ENCODE results near the gene ZC3H10.
A peak's percentile ranks its signal among the peaks of the same experiment; 100 is the strongest.

DNA sequence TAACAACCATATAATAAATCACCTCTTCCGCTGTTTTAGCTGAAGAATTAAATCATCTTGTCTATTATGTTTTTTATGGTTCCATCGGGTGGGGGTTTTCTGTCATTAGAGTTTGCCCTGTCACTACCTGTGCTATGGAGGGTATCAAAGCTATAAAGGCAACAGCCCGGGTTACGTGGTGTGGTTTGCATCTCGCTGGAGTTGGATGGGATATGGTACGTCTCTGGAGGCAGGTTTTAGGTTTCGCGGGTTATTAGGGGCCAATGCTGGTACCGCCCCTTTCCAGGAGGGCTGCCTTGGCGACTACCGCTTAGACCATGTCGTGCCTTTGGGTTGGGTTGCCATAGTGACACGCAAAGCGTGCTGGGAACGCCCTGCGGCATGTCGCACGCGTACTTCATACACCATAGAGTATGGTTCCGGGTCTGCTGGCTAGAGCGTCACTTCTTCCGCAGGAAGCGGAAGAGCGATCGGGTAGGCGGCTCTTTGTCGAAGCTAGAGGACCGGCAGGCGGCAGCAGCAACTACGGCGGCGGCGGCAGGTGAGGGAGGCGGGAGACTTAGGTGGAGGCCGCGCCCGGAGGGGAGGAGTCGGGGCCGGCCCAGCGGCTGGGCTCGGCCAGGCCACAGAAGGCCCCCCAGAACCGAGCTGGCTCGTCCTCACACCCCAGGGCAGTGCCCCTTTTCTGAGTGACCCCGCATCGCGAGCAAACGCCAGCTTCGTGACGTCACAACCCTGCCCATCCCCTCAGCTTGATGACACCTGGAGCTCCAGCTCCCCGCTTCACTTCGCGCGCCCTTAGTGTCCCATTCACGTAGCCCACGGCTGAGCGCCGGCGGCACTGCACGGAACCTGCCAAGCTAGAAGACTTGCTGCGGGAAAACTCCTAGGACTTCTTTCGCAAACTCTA is at the start of gene ZC3H10:
- TF ChIP-seq, protein P1, sequence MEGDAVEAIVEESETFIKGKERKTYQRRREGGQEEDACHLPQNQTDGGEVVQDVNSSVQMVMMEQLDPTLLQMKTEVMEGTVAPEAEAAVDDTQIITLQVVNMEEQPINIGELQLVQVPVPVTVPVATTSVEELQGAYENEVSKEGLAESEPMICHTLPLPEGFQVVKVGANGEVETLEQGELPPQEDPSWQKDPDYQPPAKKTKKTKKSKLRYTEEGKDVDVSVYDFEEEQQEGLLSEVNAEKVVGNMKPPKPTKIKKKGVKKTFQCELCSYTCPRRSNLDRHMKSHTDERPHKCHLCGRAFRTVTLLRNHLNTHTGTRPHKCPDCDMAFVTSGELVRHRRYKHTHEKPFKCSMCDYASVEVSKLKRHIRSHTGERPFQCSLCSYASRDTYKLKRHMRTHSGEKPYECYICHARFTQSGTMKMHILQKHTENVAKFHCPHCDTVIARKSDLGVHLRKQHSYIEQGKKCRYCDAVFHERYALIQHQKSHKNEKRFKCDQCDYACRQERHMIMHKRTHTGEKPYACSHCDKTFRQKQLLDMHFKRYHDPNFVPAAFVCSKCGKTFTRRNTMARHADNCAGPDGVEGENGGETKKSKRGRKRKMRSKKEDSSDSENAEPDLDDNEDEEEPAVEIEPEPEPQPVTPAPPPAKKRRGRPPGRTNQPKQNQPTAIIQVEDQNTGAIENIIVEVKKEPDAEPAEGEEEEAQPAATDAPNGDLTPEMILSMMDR (IDR thresholded peaks at IDR 0.05), result no peak
- TF ChIP-seq ZBTB21 (CRISPR knock-in tag; IDR thresholded peaks at IDR 0.05; ENCODE audit: borderline replicate concordance), result peak; percentile 86
- TF ChIP-seq, protein P2, sequence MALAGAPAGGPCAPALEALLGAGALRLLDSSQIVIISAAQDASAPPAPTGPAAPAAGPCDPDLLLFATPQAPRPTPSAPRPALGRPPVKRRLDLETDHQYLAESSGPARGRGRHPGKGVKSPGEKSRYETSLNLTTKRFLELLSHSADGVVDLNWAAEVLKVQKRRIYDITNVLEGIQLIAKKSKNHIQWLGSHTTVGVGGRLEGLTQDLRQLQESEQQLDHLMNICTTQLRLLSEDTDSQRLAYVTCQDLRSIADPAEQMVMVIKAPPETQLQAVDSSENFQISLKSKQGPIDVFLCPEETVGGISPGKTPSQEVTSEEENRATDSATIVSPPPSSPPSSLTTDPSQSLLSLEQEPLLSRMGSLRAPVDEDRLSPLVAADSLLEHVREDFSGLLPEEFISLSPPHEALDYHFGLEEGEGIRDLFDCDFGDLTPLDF (CRISPR knock-in tag; IDR thresholded peaks at IDR 0.05), result peak; percentile 25; the same call in 1 of the 2 replicates
- TF ChIP-seq, protein P3, sequence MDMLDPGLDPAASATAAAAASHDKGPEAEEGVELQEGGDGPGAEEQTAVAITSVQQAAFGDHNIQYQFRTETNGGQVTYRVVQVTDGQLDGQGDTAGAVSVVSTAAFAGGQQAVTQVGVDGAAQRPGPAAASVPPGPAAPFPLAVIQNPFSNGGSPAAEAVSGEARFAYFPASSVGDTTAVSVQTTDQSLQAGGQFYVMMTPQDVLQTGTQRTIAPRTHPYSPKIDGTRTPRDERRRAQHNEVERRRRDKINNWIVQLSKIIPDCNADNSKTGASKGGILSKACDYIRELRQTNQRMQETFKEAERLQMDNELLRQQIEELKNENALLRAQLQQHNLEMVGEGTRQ (CRISPR knock-in tag; IDR thresholded peaks at IDR 0.05), result peak; percentile 58; the same call in 1 of the 2 replicates
- TF ChIP-seq ZNF232 (CRISPR knock-in tag; IDR thresholded peaks at IDR 0.05), result peak; percentile 45; the same call in 1 of the 2 replicates
- TF ChIP-seq CREB1 (CRISPR knock-in tag; IDR thresholded peaks at IDR 0.05), result peak; percentile 95
- TF ChIP-seq, protein P4, sequence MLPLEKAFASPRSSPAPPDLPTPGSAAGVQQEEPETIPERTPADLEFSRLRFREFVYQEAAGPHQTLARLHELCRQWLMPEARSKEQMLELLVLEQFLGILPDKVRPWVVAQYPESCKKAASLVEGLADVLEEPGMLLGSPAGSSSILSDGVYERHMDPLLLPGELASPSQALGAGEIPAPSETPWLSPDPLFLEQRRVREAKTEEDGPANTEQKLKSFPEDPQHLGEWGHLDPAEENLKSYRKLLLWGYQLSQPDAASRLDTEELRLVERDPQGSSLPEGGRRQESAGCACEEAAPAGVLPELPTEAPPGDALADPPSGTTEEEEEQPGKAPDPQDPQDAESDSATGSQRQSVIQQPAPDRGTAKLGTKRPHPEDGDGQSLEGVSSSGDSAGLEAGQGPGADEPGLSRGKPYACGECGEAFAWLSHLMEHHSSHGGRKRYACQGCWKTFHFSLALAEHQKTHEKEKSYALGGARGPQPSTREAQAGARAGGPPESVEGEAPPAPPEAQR (CRISPR knock-in tag; IDR thresholded peaks at IDR 0.05), result no peak; the same call in 1 of the 2 replicates
- TF ChIP-seq ELF4 (CRISPR knock-in tag; IDR thresholded peaks at IDR 0.05; ENCODE audit: low read depth), result no peak
- TF ChIP-seq, protein P5, sequence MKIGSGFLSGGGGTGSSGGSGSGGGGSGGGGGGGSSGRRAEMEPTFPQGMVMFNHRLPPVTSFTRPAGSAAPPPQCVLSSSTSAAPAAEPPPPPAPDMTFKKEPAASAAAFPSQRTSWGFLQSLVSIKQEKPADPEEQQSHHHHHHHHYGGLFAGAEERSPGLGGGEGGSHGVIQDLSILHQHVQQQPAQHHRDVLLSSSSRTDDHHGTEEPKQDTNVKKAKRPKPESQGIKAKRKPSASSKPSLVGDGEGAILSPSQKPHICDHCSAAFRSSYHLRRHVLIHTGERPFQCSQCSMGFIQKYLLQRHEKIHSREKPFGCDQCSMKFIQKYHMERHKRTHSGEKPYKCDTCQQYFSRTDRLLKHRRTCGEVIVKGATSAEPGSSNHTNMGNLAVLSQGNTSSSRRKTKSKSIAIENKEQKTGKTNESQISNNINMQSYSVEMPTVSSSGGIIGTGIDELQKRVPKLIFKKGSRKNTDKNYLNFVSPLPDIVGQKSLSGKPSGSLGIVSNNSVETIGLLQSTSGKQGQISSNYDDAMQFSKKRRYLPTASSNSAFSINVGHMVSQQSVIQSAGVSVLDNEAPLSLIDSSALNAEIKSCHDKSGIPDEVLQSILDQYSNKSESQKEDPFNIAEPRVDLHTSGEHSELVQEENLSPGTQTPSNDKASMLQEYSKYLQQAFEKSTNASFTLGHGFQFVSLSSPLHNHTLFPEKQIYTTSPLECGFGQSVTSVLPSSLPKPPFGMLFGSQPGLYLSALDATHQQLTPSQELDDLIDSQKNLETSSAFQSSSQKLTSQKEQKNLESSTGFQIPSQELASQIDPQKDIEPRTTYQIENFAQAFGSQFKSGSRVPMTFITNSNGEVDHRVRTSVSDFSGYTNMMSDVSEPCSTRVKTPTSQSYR (CRISPR knock-in tag; IDR thresholded peaks at IDR 0.05), result peak; percentile 70; the same call in 1 of the 2 replicates
- TF ChIP-seq TP53 (CRISPR knock-in tag; IDR thresholded peaks at IDR 0.05), result peak; percentile 65; the same call in 1 of the 2 replicates
- TF ChIP-seq, protein P6, sequence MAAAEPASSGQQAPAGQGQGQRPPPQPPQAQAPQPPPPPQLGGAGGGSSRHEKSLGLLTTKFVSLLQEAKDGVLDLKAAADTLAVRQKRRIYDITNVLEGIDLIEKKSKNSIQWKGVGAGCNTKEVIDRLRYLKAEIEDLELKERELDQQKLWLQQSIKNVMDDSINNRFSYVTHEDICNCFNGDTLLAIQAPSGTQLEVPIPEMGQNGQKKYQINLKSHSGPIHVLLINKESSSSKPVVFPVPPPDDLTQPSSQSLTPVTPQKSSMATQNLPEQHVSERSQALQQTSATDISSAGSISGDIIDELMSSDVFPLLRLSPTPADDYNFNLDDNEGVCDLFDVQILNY (CRISPR knock-in tag; IDR thresholded peaks at IDR 0.05), result peak; percentile 87; the same call in 1 of the 2 replicates

All from WTC11 (cell line).